ENCODE measurements around the gene P2RX1. TPM values are rescaled to one million over a fixed set of nuclear protein-coding genes. Genes with fewer than 3 reads are reported as not detected.

Gene P2RX1
- total RNA-seq, 1 experiment from 2014 or later: not detected

DNA sequence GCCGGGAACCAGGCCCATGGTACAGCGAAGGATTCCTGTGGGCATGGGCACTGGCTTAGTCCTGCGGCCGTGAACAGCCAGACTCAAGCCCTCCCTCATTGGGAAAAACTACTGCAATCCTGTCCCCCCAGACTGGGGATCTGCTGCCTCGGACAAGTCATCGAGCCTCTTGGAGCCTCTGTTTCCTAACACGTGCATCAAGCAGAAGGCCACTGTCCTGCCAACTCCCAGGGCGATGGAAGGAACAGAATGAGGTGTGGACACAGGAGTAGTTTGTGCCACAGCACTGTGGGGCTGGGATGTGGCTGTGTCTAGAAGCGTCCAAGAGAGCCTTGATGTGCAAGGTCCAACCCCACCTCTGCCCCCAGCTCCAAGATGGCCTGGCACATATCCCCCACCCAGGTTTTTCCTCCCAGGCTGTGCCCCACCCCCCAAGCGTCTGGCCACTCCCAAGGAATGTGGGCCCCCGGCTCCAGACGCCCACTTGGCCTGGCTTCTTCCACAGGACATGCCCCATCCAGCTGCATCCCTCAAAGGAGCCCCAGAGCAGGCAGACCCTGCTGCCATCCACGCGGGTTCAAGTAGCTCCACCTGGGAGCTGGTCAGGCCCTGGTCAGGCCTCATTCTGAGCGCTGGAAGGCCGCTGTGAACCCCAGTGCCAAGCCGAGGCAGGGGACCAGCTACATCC is 26.8 kb downstream of the P2RX1 start:
- TF ChIP-seq, protein P1, sequence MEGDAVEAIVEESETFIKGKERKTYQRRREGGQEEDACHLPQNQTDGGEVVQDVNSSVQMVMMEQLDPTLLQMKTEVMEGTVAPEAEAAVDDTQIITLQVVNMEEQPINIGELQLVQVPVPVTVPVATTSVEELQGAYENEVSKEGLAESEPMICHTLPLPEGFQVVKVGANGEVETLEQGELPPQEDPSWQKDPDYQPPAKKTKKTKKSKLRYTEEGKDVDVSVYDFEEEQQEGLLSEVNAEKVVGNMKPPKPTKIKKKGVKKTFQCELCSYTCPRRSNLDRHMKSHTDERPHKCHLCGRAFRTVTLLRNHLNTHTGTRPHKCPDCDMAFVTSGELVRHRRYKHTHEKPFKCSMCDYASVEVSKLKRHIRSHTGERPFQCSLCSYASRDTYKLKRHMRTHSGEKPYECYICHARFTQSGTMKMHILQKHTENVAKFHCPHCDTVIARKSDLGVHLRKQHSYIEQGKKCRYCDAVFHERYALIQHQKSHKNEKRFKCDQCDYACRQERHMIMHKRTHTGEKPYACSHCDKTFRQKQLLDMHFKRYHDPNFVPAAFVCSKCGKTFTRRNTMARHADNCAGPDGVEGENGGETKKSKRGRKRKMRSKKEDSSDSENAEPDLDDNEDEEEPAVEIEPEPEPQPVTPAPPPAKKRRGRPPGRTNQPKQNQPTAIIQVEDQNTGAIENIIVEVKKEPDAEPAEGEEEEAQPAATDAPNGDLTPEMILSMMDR (conservative IDR thresholded peaks at IDR 0.05): no peak
- no peak for TF ChIP-seq EZH2 (IDR thresholded peaks at IDR 0.05; ENCODE audit: low read depth)
- peaks cover 75% of the 10 kb centered on the region for H3K4me1 ChIP-seq (replicated peaks; ENCODE audit: insufficient read depth)
- ChIA-PET CTCF (interaction anchor here (1.4 to 1.7 kb wide), 2 partner anchors 25 to 43 kb away, joined by 4 to 7 read pairs; partner anchors contain the start of gene NCBP3), POLR2A (ENCODE audit: unreplicated experiment) (no interaction called here)
- H3K4me2 ChIP-seq: peak overlapping the region; percentile 92
- peaks cover 57% of the 10 kb centered on the region for H3F3A ChIP-seq (ENCODE audit: insufficient read depth, low read depth)
- no peak overlapping the region for H2AFZ ChIP-seq
- intact Hi-C loops (cut with micrococcal nuclease; ENCODE audit: unreplicated experiment): loop anchor here (5.0 to 10.0 kb wide), 4 partner anchors 42 to 845 kb away; partner anchors contain the start of gene NCBP3
- no peaks in the 10 kb centered on the region for H4K20me1 ChIP-seq (ENCODE audit: insufficient read depth)
- no peaks in the 10 kb centered on the region for H3K36me3 ChIP-seq (ENCODE audit: low read depth)
- no peak for DNase-seq
- no peaks in the 10 kb centered on the region for H3K9me3 ChIP-seq (ENCODE audit: insufficient read depth, low read depth)
- H3K9me2 ChIP-seq (ENCODE audit: insufficient read depth): no peaks in the 10 kb centered on the region
- no peak overlapping the region for H3K4me3 ChIP-seq
- H3K27me3 ChIP-seq (ENCODE audit: insufficient read depth, low read depth): no peaks in the 10 kb centered on the region
- H3K79me2 ChIP-seq (ENCODE audit: low read depth): peaks cover 24% of the 10 kb centered on the region
- H3K27ac ChIP-seq: peak overlapping the region; percentile 67; the same call in 1 of the 2 replicates
- BruUV-seq (replicated peaks): no TSS peak

DNA sequence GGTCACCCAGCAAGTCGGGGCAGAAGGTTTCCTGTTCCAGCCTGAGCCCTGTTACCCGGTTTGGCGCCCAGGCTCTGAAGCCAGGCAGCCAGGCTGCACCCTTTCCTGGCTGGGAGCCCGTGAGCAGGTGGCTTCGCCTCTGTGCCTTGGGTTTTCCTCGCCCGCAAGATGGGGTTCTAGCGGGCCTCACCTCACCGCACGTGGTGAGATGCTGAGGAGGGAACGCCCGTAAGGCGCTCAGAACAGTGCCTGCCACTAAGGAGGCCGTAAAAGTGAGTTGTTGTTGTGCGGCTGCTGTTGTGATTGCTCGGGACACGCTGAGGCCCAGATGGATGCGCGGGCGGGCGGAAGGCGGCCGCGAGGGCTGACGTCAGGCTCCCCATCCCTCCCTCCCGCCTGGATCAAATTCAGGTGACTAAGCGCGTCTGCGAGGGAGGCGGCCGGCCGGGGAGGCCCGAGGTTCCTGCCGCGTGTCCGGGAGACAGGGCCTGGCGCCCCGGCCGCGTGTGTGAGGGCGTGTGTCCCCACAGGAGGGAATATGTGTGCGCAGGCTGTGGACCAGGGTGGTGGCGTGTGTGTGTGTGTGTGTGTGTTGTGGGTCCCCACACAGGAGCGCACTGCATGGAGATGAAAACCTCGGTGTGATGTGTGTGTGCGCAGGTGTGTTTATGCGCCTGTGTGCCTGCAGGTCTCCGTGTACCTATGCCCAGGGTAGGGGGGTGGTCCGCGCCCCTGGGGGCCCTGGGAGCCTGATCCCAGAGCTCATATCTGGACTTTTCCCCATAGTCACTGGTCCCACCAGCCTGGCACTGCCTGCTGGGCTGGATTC is 27.7 kb downstream of the P2RX1 start:
- peak overlapping the region; percentile 92 for H3K4me2 ChIP-seq
- CTCF ChIA-PET: interaction anchor here (1.3 to 1.7 kb wide), 2 partner anchors 12 to 25 kb away, joined by 3 to 4 read pairs; no protein-coding TSS in a partner anchor

DNA sequence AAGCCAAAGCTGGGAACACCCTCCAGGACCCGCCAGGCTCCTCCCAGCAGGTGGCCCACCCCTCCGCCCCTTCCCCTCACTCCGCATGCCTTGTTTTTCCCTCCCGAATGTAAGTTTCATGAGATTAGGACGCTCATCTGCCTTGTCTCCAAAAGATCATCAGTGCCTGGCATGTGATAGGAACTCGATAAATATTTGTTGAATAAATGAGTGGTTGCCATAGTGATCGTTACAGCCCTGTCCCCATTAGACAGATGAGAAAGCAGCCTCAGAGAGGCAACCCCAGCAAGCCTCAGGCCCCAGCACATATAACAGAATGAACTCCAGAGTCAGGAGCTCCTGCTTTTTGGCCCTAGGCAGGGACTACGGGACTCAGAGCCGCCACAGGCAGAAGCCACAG is 28.5 kb downstream of the P2RX1 start:
- Histone ChIP-seq H3K27ac (peak overlapping the region; percentile 67), H3K4me1 (replicated peaks; ENCODE audit: insufficient read depth) (peaks cover 65% of the 10 kb centered on the region), H3K4me3 (peak overlapping the region; percentile 43; the same call in 1 of the 2 replicates), H3K9me3 (ENCODE audit: insufficient read depth, low read depth) (no peaks in the 10 kb centered on the region), H3K79me2 (ENCODE audit: low read depth) (peaks cover 24% of the 10 kb centered on the region), H3K4me2 (peak overlapping the region; percentile 92), H4K20me1 (ENCODE audit: insufficient read depth) (no peaks in the 10 kb centered on the region), H3K9me2 (ENCODE audit: insufficient read depth) (no peaks in the 10 kb centered on the region), H3K36me3 (ENCODE audit: low read depth) (no peaks in the 10 kb centered on the region), H2AFZ (peak overlapping the region; percentile 70), H3K27me3 (ENCODE audit: insufficient read depth, low read depth) (no peaks in the 10 kb centered on the region), H3F3A (ENCODE audit: insufficient read depth, low read depth) (peaks cover 53% of the 10 kb centered on the region)
- intact Hi-C loops (cut with micrococcal nuclease; ENCODE audit: unreplicated experiment): no loop called here
- TF ChIP-seq, protein P1 (conservative IDR thresholded peaks at IDR 0.05): no peak
- TF ChIP-seq EZH2 (IDR thresholded peaks at IDR 0.05; ENCODE audit: low read depth): no peak
- no peak for DNase-seq
- POLR2A ChIA-PET (ENCODE audit: unreplicated experiment): interaction anchor here (0.5 kb wide), 1 partner anchor 44 kb away, joined by 5 read pairs; no protein-coding TSS in a partner anchor
- CTCF ChIA-PET: interaction anchor here (1.3 kb wide), 1 partner anchor 13 kb away, joined by 3 read pairs; no protein-coding TSS in a partner anchor
- no TSS peak for BruUV-seq (replicated peaks)

More for the DNA sequence above, 27.7 kb downstream of the P2RX1 start:
- Histone ChIP-seq H3K9me3 (ENCODE audit: insufficient read depth, low read depth) (no peaks in the 10 kb centered on the region), H3K27ac (peak overlapping the region; percentile 67), H3K27me3 (ENCODE audit: insufficient read depth, low read depth) (no peaks in the 10 kb centered on the region), H3K4me3 (peak overlapping the region; percentile 43; the same call in 1 of the 2 replicates), H3F3A (ENCODE audit: insufficient read depth, low read depth) (peaks cover 53% of the 10 kb centered on the region), H3K9me2 (ENCODE audit: insufficient read depth) (no peaks in the 10 kb centered on the region), H3K4me1 (replicated peaks; ENCODE audit: insufficient read depth) (peaks cover 68% of the 10 kb centered on the region), H3K79me2 (ENCODE audit: low read depth) (peaks cover 24% of the 10 kb centered on the region), H4K20me1 (ENCODE audit: insufficient read depth) (no peaks in the 10 kb centered on the region), H3K36me3 (ENCODE audit: low read depth) (no peaks in the 10 kb centered on the region), H2AFZ (peak overlapping the region; percentile 70)
- TSS peak; percentile 59 for BruUV-seq (replicated peaks)
- TF ChIP-seq EZH2 (IDR thresholded peaks at IDR 0.05; ENCODE audit: low read depth): no peak
- TF ChIP-seq, protein P1 (conservative IDR thresholded peaks at IDR 0.05): no peak
- POLR2A ChIA-PET (ENCODE audit: unreplicated experiment): no interaction called here
- intact Hi-C loops (cut with micrococcal nuclease; ENCODE audit: unreplicated experiment): no loop called here
- DNase-seq: peak; percentile 74 to 89

Measured in PC-9 (cell line).